Activated CD4-positive, alpha-beta T cell treated with anti-CD3 and anti-CD28 coated beads for 36 hours (primary cell): ENCODE data around the gene CRTAC1. TPM values are rescaled to one million over a fixed set of nuclear protein-coding genes. Genes with fewer than 3 reads are reported as not detected.

ENCODE experiments used
- ATAC-seq: fragments of 200-7000 bp; cut with Tn5 transposase; one replicate; pipeline ENCODE4 v1.10.0; 2021; ENCODE audit warnings: mild to moderate bottlenecking, moderate library complexity
- CTCF ChIA-PET: fragments of 350-600 bp; sonication (Branson Sonifier 250); formaldehyde crosslinking; loops from one replicate; lab custom pipeline; 2021; ENCODE audit warnings: antibody characterized with exemption; lab: Charles Lee
- POLR2A ChIA-PET: fragments of 350-600 bp; sonication (Branson Sonifier 250); formaldehyde crosslinking; loops from one replicate; lab custom pipeline; 2021; ENCODE audit warnings: antibody characterized with exemption, inconsistent platforms; lab: Charles Lee
- DNase-seq: peaks from one replicate; pipeline ENCODE4 v3.0.0-alpha.2; 2020
- H3K27ac Mint-ChIP-seq: one replicate; pipeline ENCODE4 v1.8.0; 2021; ENCODE audit warnings: mixed read lengths
- H3K27me3 Mint-ChIP-seq: one replicate; pipeline ENCODE4 v1.8.0; 2021; ENCODE audit warnings: mixed read lengths
- H3K36me3 Mint-ChIP-seq: one replicate; pipeline ENCODE4 v1.8.0; 2021; ENCODE audit warnings: low read depth, mixed read lengths
- H3K4me1 Mint-ChIP-seq: one replicate; pipeline ENCODE4 v1.8.0; 2021; ENCODE audit warnings: mixed read lengths
- H3K4me3 Mint-ChIP-seq: one replicate; pipeline ENCODE4 v1.8.0; 2021; ENCODE audit warnings: mild to moderate bottlenecking, moderate library complexity, mixed read lengths
- H3K9me3 Mint-ChIP-seq: one replicate; pipeline ENCODE4 v1.8.0; 2021; ENCODE audit warnings: low read depth, mixed read lengths
- intact Hi-C, 2 experiments: fragments of 100-400 bp; cut with DNase I in 1 of 2; cut with micrococcal nuclease in 1 of 2; formaldehyde crosslinking; loops; one replicate each; pipeline versions ENCODE4 v1.14.2 to v1.15.1; 2022 to 2024; cut with DNase I, micrococcal nuclease
- total RNA-seq, 2 experiments: library from RNA; stranded (reverse); gene quantifications; one replicate each; pipeline ENCODE4 v1.2.3, GENCODE V29; 2021

Gene CRTAC1, protein sequence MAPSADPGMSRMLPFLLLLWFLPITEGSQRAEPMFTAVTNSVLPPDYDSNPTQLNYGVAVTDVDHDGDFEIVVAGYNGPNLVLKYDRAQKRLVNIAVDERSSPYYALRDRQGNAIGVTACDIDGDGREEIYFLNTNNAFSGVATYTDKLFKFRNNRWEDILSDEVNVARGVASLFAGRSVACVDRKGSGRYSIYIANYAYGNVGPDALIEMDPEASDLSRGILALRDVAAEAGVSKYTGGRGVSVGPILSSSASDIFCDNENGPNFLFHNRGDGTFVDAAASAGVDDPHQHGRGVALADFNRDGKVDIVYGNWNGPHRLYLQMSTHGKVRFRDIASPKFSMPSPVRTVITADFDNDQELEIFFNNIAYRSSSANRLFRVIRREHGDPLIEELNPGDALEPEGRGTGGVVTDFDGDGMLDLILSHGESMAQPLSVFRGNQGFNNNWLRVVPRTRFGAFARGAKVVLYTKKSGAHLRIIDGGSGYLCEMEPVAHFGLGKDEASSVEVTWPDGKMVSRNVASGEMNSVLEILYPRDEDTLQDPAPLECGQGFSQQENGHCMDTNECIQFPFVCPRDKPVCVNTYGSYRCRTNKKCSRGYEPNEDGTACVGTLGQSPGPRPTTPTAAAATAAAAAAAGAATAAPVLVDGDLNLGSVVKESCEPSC
- total RNA-seq, result not detected

DNA sequence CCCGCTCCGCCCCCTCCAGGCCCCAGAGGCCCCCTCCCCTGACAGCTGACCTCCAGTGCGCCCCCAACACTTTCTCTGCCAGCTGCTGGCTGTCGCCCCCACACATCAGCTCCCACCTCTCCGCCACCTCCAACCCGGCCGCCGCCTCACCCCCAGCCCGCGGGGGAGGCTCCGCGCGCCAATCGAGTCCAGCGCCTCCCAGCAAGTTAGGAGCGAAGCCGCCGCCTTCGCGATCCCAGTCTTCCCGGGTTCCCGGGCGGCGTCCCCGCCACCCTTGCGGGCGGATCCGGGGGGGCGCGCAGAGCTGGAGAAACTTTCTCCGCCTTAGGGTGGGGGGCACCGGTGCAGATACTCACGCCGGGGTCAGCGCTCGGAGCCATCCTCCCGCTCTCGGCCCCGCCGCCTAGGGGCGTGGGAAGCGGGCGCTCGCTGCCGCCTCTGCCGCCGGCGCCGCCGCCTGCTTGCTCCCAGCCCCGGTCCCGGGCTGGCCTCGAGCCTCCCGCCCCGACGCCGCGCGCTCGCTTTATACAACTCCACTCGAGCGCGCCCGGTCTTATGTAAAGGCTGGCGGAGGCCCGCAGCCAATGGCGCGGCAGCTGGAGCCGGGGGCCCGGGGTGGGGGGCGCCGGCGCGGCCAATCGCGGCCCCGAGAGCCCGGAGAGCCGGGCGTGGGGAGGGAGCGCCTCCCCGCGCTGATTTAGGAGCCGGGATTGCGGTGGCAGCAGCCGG, at the start of gene CRTAC1:
CRTAC1 (minus strand) TSS at position 529 of the 729 bp plus-strand sequence; CDS start at position 380, 149 bp downstream.
- Mint-ChIP-seq H3K4me3 (no peak within 1 kb of the TSS), H3K9me3 (no peaks in the 10 kb centered on the region), H3K4me1 (peaks cover 3% of the 10 kb centered on the region), H3K27me3 (peaks cover 53% of the 10 kb centered on the region), H3K36me3 (no peaks in the 10 kb centered on the region), H3K27ac (no peak within 1 kb of the TSS)
- DNase-seq (peak; percentile 28), ATAC-seq (no peak)
- ChIA-PET CTCF (interaction anchor here (1.0 kb wide), 2 partner anchors 9 to 15 kb away, joined by 3 to 4 read pairs; no protein-coding TSS in a partner anchor), POLR2A (no interaction called here)
- intact Hi-C loops, result loop anchor here in 1 of 2 experiments (10.0 kb wide), 1 partner anchor 235 kb away; no protein-coding TSS in a partner anchor

DNA sequence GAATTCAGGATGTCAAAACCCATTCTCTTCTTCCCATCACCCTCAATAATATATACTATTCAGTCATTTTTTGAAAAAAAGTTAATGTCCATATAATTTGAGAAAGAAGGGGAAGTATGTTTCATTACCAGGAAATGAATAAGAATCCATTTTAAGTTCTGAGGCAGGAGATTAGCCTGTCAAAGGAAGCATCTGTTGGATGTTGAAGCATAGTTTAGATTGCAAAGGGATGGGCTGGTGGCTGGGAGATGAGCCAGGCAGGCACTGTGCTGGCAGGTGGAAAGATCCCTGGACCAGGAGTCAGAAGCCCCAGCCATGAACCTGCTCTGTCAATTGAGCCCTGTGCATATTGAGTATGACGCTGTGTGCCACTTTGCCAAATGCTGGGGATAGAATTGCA, 48.4 kb upstream of the CRTAC1 start:
- peaks cover 8% of the 10 kb centered on the region for H3K27me3 Mint-ChIP-seq
- POLR2A ChIA-PET, result no interaction called here
- CTCF ChIA-PET, result interaction anchor here (0.6 kb wide), 1 partner anchor 132 kb away, joined by 3 read pairs; no protein-coding TSS in a partner anchor
- H3K4me1 Mint-ChIP-seq, result no peaks in the 10 kb centered on the region
- no peak for ATAC-seq
- no peaks in the 10 kb centered on the region for H3K36me3 Mint-ChIP-seq
- no peak overlapping the region for H3K27ac Mint-ChIP-seq
- DNase-seq, result no peak
- no peak overlapping the region for H3K4me3 Mint-ChIP-seq
- no peaks in the 10 kb centered on the region for H3K9me3 Mint-ChIP-seq
- intact Hi-C loops, result no loop called here

DNA sequence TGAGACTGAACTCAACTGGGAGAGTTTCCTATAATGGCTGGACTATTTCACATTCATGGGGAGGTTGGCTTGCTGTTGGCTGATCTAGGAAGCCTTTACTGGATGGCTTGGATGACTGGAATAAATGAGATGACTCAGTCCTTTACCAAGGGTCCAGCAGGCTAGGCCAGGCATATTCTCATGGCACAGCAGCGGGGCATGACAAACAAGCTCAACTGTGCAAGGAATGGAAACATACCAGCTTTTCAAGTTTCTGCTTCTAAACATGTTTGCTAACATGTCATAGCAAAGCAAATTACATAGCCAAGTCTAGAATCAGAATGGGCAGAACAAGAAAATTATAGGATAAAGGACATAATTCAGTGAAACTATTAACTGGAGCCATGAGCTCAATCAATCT, 46.8 kb upstream of the CRTAC1 start:
- H3K4me1 Mint-ChIP-seq, result no peaks in the 10 kb centered on the region

DNA sequence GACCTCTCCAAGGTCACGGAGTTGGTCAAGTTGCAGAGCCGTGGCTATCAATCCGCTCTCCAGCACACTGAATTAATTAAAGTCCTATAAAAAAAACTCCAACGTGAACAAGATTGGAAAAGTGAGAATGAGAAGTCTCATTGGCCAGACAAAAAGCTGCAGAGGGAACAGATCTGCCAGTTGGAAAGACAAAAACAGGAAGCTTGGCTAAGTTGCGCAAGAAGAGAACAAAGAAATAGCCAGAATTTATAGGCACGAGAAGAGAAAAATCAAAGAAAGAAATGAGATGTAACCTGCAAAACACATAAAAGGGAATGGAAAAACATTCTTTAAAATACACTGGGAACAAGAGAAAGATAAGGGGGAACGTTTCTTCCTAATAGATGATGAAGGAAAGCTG, 45.7 kb upstream of the CRTAC1 start:
- no peak for ATAC-seq
- Mint-ChIP-seq H3K4me3 (no peak overlapping the region), H3K27me3 (peaks cover 16% of the 10 kb centered on the region), H3K9me3 (peaks cover 1% of the 10 kb centered on the region), H3K36me3 (no peaks in the 10 kb centered on the region), H3K27ac (no peak overlapping the region), H3K4me1 (no peaks in the 10 kb centered on the region)
- no peak for DNase-seq
- ChIA-PET POLR2A (no interaction called here), CTCF (interaction anchor here (1.2 to 1.4 kb wide), 2 partner anchors 23 to 33 kb away, joined by 3 to 4 read pairs; no protein-coding TSS in a partner anchor)
- intact Hi-C loops, result no loop called here

More for the DNA sequence above, 46.8 kb upstream of the CRTAC1 start:
- POLR2A ChIA-PET, result no interaction called here
- intact Hi-C loops, result no loop called here
- no peak for ATAC-seq
- no peak overlapping the region for H3K27ac Mint-ChIP-seq
- no peaks in the 10 kb centered on the region for H3K9me3 Mint-ChIP-seq
- CTCF ChIA-PET, result interaction anchor here (0.7 to 1.2 kb wide), 3 partner anchors 24 to 443 kb away, joined by 3 read pairs; no protein-coding TSS in a partner anchor
- H3K36me3 Mint-ChIP-seq, result no peaks in the 10 kb centered on the region
- DNase-seq, result no peak
- H3K27me3 Mint-ChIP-seq, result peaks cover 15% of the 10 kb centered on the region
- H3K4me3 Mint-ChIP-seq, result no peak overlapping the region

DNA sequence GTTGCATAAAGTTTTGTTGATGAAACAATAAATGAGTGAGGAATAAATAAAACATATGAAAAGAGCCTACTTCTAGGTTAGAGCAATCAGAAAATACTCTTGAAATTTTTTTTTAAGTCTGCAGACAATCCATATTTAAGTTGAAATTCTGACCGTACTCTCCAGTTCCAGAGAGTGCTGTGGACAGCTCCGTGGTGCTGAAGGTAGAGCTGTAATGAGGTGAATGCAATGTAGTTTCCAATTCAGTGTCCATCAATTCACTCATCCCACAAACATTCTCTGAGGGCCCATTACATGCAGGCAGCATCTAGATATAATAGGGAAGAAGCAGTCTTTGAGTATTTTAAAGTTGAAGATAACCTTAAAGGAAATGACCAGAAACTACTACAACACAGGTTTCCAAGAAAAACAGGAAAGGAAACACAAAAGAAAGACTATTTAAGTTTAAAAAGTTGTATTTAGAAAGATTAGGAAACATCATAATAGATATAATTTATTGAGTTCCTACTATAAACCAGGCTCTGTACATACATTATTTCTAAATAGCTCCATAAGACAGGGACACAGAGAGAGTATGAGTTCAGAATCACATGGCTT, 44.0 kb upstream of the CRTAC1 start:
- peak; percentile 25 for DNase-seq
- Mint-ChIP-seq H3K9me3 (peaks cover 2% of the 10 kb centered on the region), H3K36me3 (no peaks in the 10 kb centered on the region), H3K4me3 (no peak overlapping the region), H3K27ac (no peak overlapping the region), H3K27me3 (peaks cover 17% of the 10 kb centered on the region), H3K4me1 (no peaks in the 10 kb centered on the region)
- intact Hi-C loops, result no loop called here
- no peak for ATAC-seq
- CTCF ChIA-PET, result interaction anchor here (0.6 to 1.2 kb wide), 3 partner anchors 23 to 350 kb away, joined by 3 read pairs; no protein-coding TSS in a partner anchor
- POLR2A ChIA-PET, result no interaction called here

DNA sequence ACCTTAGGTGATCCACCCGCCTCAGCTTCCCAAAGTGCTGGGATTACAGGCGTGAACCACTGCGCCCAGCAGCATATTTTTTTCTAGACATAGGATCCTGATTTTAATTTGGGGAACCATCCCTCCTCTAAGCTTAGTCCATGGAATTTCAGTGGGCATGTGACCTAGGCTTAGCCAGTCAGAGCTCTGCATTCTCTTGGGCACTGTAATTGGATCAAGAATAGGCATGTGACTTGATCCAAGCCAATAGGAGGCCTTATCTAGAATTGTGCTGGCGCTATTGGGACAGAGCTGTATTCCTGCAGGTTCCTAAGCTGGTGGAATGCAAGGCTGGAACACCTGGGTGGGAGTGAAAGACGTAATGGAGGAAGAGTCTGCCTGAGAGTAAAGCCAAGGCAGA, 36.7 kb upstream of the CRTAC1 start:
- H3K27me3 Mint-ChIP-seq, result peaks cover 29% of the 10 kb centered on the region
- POLR2A ChIA-PET, result no interaction called here
- peaks cover 2% of the 10 kb centered on the region for H3K9me3 Mint-ChIP-seq
- no peaks in the 10 kb centered on the region for H3K36me3 Mint-ChIP-seq
- CTCF ChIA-PET, result interaction anchor here (0.7 to 0.8 kb wide), 2 partner anchors 22 to 324 kb away, joined by 3 to 4 read pairs; no protein-coding TSS in a partner anchor
- no peak overlapping the region for H3K4me3 Mint-ChIP-seq
- ATAC-seq (no peak), DNase-seq (no peak)
- H3K4me1 Mint-ChIP-seq, result no peaks in the 10 kb centered on the region
- H3K27ac Mint-ChIP-seq, result no peak overlapping the region
- intact Hi-C loops, result no loop called here

DNA sequence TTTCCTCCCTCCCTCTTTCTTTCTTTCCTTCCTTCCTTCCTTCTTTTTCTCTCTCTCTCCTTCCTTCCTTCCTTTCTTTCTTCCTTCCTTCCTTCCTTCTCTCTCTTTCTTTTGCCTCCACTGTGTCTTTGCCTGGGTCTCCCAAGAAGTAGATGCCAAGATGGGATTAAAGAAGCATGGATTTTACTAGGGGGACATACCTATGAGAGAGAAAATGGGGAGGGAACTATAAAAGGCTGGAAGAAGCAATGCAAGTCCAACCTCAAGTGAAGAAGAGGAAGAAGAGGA, 33.3 kb upstream of the CRTAC1 start:
- Mint-ChIP-seq H3K4me1 (no peaks in the 10 kb centered on the region), H3K9me3 (no peaks in the 10 kb centered on the region), H3K36me3 (no peaks in the 10 kb centered on the region), H3K27me3 (peaks cover 39% of the 10 kb centered on the region), H3K4me3 (no peak overlapping the region), H3K27ac (no peak overlapping the region)
- intact Hi-C loops, result no loop called here
- DNase-seq, result no peak
- ATAC-seq, result no peak
- CTCF ChIA-PET, result no interaction called here
- POLR2A ChIA-PET, result no interaction called here

DNA sequence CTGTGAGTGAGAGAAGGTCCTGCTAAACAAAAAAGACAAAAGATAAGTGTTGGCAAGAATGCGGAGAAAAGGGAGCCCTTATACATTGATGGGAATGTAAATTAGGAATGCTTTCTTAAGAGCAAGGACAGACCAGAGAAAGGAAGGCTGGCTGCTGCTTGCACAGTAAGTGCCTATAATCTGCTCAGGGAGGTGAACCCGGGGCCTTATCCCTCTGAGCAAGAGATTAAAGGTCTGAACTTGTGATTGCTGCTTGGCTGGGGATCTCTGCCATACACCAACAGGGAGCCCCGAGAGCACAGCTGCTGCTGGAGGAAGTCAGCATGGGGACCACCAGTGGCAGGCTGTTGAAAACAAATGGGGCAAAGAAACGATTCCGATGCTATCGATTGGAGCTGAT, 32.0 kb upstream of the CRTAC1 start:
- intact Hi-C loops, result no loop called here
- H3K4me1 Mint-ChIP-seq, result no peaks in the 10 kb centered on the region

DNA sequence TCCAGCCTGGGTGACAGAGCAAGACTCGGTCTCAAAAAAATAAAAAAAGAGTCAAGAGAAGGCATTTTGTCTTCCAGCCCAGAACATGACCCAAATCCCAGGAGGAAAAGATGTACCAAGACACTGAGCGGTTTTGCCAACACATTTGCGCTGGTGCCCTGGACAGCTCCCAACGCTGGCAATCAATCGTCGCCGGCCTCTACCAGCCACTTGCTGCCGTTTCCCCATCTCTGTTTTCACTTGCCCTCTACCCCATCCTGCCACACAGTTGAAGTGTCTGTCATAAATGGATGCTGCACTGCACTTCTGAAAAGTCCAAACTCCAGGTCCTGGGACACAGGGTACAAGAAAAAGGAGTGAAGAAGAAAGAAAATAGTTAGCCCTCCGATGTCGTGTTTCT, 29.7 kb upstream of the CRTAC1 start:
- Mint-ChIP-seq H3K4me1 (no peaks in the 10 kb centered on the region), H3K4me3 (no peak overlapping the region), H3K9me3 (no peaks in the 10 kb centered on the region), H3K27me3 (peaks cover 36% of the 10 kb centered on the region), H3K36me3 (no peaks in the 10 kb centered on the region), H3K27ac (no peak overlapping the region)
- ChIA-PET POLR2A (no interaction called here), CTCF (interaction anchor here (0.6 to 3.0 kb wide), 2 partner anchors 11 to 14 kb away, joined by 3 to 9 read pairs; no protein-coding TSS in a partner anchor)
- intact Hi-C loops, result no loop called here
- DNase-seq (no peak), ATAC-seq (no peak)

More for the DNA sequence above, 32.0 kb upstream of the CRTAC1 start:
- Mint-ChIP-seq H3K9me3 (no peaks in the 10 kb centered on the region), H3K27me3 (peaks cover 30% of the 10 kb centered on the region), H3K27ac (no peak overlapping the region), H3K4me3 (no peak overlapping the region), H3K36me3 (no peaks in the 10 kb centered on the region)
- DNase-seq (no peak), ATAC-seq (no peak)
- ChIA-PET POLR2A (no interaction called here), CTCF (interaction anchor here (1.2 kb wide), 1 partner anchor 15 kb away, joined by 6 read pairs; no protein-coding TSS in a partner anchor)

DNA sequence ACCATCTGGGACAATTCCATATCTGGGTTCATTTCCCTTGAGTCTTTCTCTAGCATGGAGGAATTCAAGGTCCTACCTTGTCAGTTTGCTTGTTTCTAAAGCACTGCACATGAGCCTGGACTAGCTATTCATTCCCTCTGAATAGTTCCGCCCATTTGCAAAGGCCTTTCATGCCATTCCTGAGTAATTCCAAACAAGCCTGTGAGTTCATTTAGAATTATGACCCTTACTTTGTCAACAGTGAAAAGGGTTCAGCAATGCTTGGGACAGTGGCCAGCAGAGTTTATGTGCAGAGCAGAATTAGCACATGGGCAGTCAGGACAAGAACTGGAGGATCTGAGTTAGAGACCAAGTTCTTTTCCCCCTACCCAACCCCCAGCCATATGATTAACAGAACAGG, 27.9 kb upstream of the CRTAC1 start:
- DNase-seq, result no peak
- no peaks in the 10 kb centered on the region for H3K4me1 Mint-ChIP-seq
- no peak overlapping the region for H3K27ac Mint-ChIP-seq
- ChIA-PET CTCF (interaction anchor here (1.7 to 3.0 kb wide), 2 partner anchors 13 to 17 kb away, joined by 4 to 9 read pairs; no protein-coding TSS in a partner anchor), POLR2A (no interaction called here)
- no peak for ATAC-seq
- H3K36me3 Mint-ChIP-seq, result no peaks in the 10 kb centered on the region
- no peaks in the 10 kb centered on the region for H3K9me3 Mint-ChIP-seq
- intact Hi-C loops, result no loop called here
- peaks cover 31% of the 10 kb centered on the region for H3K27me3 Mint-ChIP-seq
- no peak overlapping the region for H3K4me3 Mint-ChIP-seq
